ENCODE measurements around the gene KRT85. TPM values are rescaled to one million over a fixed set of nuclear protein-coding genes. Genes with fewer than 3 reads are reported as not detected.

Gene KRT85
- total RNA-seq, 1 donor from 2014 or later = not detected

DNA sequence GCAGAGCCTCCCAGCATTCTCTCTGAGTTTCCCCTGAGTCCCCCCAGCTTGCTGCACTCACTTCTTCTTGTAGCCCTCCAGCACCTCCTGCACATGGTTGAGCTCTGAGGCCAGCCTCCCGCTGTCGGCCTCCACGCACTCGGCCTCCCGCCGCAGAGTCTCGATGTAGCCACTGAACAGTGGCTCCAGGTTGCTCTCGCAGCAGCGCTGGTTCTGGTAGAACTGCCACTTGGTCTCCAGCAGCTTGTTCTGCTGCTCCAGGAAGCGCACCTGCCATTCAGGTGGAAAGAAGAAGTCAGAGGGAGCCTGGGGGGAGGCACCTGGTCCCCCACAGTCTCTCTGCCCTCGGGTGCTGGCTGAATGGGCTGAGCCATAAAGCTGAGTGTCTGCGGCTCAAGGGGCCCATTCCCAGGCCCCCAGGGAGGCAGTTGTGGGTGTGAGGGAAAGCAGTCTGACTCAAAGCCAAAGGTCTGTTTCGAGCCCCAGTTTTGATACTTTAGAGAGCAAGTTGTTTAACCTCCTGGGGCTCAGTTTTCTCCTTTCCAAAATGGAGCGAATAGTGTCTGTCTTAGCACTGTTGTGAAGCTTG, 2.3 kb downstream of the KRT85 start:
- H3K27me3 Mint-ChIP-seq (ENCODE audit: unreplicated experiment) = peaks cover 14% of the 10 kb centered on the region
- H3K4me1 Mint-ChIP-seq (ENCODE audit: low read depth, unreplicated experiment) = no peaks in the 10 kb centered on the region
- peaks cover 2% of the 10 kb centered on the region for H3K9me3 Mint-ChIP-seq (ENCODE audit: unreplicated experiment)
- TF ChIP-seq, protein P1, sequence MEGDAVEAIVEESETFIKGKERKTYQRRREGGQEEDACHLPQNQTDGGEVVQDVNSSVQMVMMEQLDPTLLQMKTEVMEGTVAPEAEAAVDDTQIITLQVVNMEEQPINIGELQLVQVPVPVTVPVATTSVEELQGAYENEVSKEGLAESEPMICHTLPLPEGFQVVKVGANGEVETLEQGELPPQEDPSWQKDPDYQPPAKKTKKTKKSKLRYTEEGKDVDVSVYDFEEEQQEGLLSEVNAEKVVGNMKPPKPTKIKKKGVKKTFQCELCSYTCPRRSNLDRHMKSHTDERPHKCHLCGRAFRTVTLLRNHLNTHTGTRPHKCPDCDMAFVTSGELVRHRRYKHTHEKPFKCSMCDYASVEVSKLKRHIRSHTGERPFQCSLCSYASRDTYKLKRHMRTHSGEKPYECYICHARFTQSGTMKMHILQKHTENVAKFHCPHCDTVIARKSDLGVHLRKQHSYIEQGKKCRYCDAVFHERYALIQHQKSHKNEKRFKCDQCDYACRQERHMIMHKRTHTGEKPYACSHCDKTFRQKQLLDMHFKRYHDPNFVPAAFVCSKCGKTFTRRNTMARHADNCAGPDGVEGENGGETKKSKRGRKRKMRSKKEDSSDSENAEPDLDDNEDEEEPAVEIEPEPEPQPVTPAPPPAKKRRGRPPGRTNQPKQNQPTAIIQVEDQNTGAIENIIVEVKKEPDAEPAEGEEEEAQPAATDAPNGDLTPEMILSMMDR (IDR thresholded peaks at IDR 0.05; ENCODE audit: partially characterized antibody, unreplicated experiment) = no peak
- no peaks in the 10 kb centered on the region for H3K36me3 Mint-ChIP-seq (ENCODE audit: unreplicated experiment)
- no peak overlapping the region for H3K27ac Mint-ChIP-seq (ENCODE audit: unreplicated experiment)
- H3K4me3 Mint-ChIP-seq (ENCODE audit: unreplicated experiment) = no peak overlapping the region
- DNase-seq = no peak

DNA sequence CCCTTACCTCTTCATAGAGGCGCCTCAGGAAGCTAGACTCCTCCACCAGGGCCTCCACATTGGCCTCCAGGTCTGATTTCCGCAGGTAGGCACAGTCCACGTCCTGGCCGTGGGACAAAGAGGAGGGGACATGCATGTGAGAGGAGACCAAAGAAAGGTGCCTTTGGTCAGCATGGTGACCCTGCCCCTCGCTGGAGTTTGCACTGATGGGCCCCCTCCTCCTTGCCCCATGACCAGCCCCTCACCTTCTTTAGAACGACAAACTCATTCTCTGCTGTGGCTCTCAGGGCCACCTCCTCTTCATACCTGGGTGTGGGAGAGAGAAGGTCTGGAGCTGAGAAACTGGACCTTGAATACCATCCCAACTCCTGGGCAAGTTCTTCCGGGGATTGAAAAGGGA, 3.2 kb downstream of the KRT85 start:
- H3K4me1 Mint-ChIP-seq (ENCODE audit: low read depth, unreplicated experiment) = no peaks in the 10 kb centered on the region
- H3K4me3 Mint-ChIP-seq (ENCODE audit: unreplicated experiment) = no peak overlapping the region
- H3K36me3 Mint-ChIP-seq (ENCODE audit: unreplicated experiment) = no peaks in the 10 kb centered on the region
- DNase-seq = no peak
- TF ChIP-seq, protein P1 (IDR thresholded peaks at IDR 0.05; ENCODE audit: partially characterized antibody, unreplicated experiment) = no peak
- peaks cover 4% of the 10 kb centered on the region for H3K9me3 Mint-ChIP-seq (ENCODE audit: unreplicated experiment)
- no peak overlapping the region for H3K27ac Mint-ChIP-seq (ENCODE audit: unreplicated experiment)
- H3K27me3 Mint-ChIP-seq (ENCODE audit: unreplicated experiment) = peaks cover 18% of the 10 kb centered on the region

DNA sequence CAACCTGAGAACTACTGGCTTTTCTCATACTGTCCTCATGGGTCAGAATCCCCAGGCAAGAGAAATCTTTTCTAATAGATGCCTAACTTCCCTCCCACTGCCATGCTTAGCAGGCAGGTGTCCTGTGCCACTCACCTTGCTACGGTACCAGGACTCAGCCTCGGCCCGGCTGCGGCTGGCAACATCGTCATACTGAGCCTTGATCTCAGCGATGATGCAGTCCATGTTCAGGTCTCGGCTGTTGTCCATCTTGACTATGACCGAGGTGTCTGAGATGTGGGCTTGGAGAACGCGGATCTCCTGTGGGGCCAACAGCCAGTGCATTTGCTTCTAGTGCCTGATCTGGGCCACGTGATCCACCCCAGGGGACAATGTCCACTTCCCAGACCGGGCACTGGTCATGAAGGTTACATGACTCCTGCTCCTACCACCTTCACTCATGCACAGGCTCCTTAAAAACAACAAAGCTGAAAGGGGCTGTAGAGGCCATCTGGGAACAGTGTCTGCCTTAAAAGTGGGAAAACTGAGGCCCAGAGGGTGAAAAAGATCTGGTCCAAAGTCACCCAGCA, 4.1 kb downstream of the KRT85 start:
- H3K27ac Mint-ChIP-seq (ENCODE audit: unreplicated experiment) = no peak overlapping the region
- H3K4me3 Mint-ChIP-seq (ENCODE audit: unreplicated experiment) = no peak overlapping the region
- H3K27me3 Mint-ChIP-seq (ENCODE audit: unreplicated experiment) = peaks cover 20% of the 10 kb centered on the region
- DNase-seq = no peak
- peaks cover 4% of the 10 kb centered on the region for H3K9me3 Mint-ChIP-seq (ENCODE audit: unreplicated experiment)
- TF ChIP-seq, protein P1 (IDR thresholded peaks at IDR 0.05; ENCODE audit: partially characterized antibody, unreplicated experiment) = no peak
- no peaks in the 10 kb centered on the region for H3K4me1 Mint-ChIP-seq (ENCODE audit: low read depth, unreplicated experiment)
- H3K36me3 Mint-ChIP-seq (ENCODE audit: unreplicated experiment) = no peaks in the 10 kb centered on the region

DNA sequence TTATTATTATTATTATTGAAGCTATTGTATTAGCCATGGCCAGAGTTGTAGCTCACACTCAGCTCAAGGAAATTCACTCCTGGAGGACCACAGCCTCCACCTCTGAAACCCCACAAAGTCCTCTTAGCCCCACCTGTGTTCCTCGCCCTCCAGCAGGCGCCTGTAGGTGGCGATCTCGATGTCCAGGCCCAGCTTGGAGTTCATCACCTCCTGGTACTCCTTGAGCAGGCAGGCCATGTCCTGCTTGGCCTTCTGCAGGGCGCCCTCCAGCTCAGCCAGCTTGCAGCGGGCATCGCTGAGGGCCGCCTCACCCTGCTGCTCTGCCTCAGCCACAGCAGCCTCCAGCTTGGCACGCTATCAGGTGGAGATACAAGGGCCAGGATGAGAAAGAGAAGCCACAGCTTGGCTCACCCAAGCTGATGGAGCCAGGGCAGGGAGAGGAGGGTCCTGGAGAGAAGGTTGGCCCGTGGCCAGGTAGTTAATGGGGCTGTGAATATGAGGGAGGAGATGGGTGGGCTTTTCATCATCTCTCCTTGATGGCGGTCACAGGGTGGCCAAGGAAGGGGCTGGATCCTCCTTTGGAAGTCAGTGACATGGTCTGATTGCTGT, 5.1 kb downstream of the KRT85 start:
- peaks cover 4% of the 10 kb centered on the region for H3K9me3 Mint-ChIP-seq (ENCODE audit: unreplicated experiment)
- no peaks in the 10 kb centered on the region for H3K4me1 Mint-ChIP-seq (ENCODE audit: low read depth, unreplicated experiment)
- H3K27ac Mint-ChIP-seq (ENCODE audit: unreplicated experiment) = no peak overlapping the region
- no peak overlapping the region for H3K4me3 Mint-ChIP-seq (ENCODE audit: unreplicated experiment)
- TF ChIP-seq, protein P1 (IDR thresholded peaks at IDR 0.05; ENCODE audit: partially characterized antibody, unreplicated experiment) = no peak
- no peaks in the 10 kb centered on the region for H3K36me3 Mint-ChIP-seq (ENCODE audit: unreplicated experiment)
- peaks cover 20% of the 10 kb centered on the region for H3K27me3 Mint-ChIP-seq (ENCODE audit: unreplicated experiment)
- no peak for DNase-seq

DNA sequence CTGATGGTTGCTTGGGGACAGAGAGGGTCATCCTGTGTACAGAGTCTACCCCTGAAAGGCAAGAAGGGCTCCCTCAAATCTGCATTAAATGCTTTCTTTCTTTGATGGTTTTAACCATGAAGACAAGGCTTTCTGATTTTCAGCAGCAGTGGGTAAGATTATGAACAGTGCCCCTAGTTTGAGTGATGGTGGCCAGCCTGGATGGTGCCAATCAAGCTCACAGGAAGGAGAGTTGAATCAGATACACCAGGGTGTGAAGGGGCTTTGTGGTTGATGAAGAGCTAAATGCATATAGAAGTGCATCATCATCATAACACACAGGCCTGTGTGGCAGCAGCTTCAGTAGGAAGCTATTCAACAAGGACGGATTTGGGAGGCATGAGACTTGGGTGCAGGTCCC, 5.7 kb downstream of the KRT85 start:
- Mint-ChIP-seq H3K36me3 (ENCODE audit: unreplicated experiment) (no peaks in the 10 kb centered on the region), H3K4me3 (ENCODE audit: unreplicated experiment) (no peak overlapping the region), H3K27ac (ENCODE audit: unreplicated experiment) (no peak overlapping the region), H3K4me1 (ENCODE audit: low read depth, unreplicated experiment) (no peaks in the 10 kb centered on the region), H3K9me3 (ENCODE audit: unreplicated experiment) (peaks cover 4% of the 10 kb centered on the region), H3K27me3 (ENCODE audit: unreplicated experiment) (peaks cover 19% of the 10 kb centered on the region)
- TF ChIP-seq, protein P1 (IDR thresholded peaks at IDR 0.05; ENCODE audit: partially characterized antibody, unreplicated experiment) = no peak
- no peak for DNase-seq

Data from glutamatergic neuron (in vitro differentiated cells).